HG02623 (cell line): ENCODE data around the gene DECR2.
"Not testable (repeated sequence)": the region's sequence is repeated elsewhere in the genome, so short reads cannot be mapped to it uniquely, and the experiment has no call there.

Experiments used
- ATAC-seq: cut with Tn5 transposase; IDR thresholded peaks from one replicate; pipeline ENCODE4 v1.9.1; 2021; ENCODE audit warnings: moderate library complexity; ENCODE audit not compliant: unreplicated experiment

DECR2 gene

GRCh38 chr16:378113-378820 lies 23.4 kb upstream of the DECR2 start:
- not testable (repeated sequence) for ATAC-seq

- no peak for ATAC-seq
These were observed 22.9 kb upstream of the DECR2 start for GRCh38 chr16:378821-379182.

GRCh38 chr16:379183-379960 lies 22.3 kb upstream of the DECR2 start:
- ATAC-seq = no peak

- no peak for ATAC-seq
These were observed 21.5 kb upstream of the DECR2 start for GRCh38 chr16:379961-380761.

GRCh38 chr16:380762-381011 lies 21.0 kb upstream of the DECR2 start:
- no peak for ATAC-seq

- peak; percentile 19 for ATAC-seq
These were observed 20.5 kb upstream of the DECR2 start for GRCh38 chr16:381012-381788.

GRCh38 chr16:381789-382717 lies 19.6 kb upstream of the DECR2 start, which contains the start of gene PGAP6:
PGAP6 (minus strand) TSS chr16:381978; CDS start chr16:381821, 157 bp downstream.
- ATAC-seq = peak; percentile 53

GRCh38 chr16:383326-384051 lies 18.2 kb upstream of the DECR2 start:
- ATAC-seq = no peak

GRCh38 chr16:386641-387156 lies 15.0 kb upstream of the DECR2 start:
- no peak for ATAC-seq

- not testable (repeated sequence) for ATAC-seq
These were observed 13.7 kb upstream of the DECR2 start for GRCh38 chr16:387761-388666.

- ATAC-seq = no peak
These were observed 12.3 kb upstream of the DECR2 start for GRCh38 chr16:389352-389751.

GRCh38 chr16:391885-392335 lies 9.8 kb upstream of the DECR2 start:
- no peak for ATAC-seq

GRCh38 chr16:392450-393030 lies 9.1 kb upstream of the DECR2 start:
- no peak for ATAC-seq

- ATAC-seq = no peak
These were observed 5.5 kb upstream of the DECR2 start for GRCh38 chr16:396199-396598.

- no peak for ATAC-seq
These were observed 5.1 kb upstream of the DECR2 start for GRCh38 chr16:396605-397004.

GRCh38 chr16:397135-397661 lies 4.5 kb upstream of the DECR2 start, which contains the start of gene NME4:
NME4 (plus strand) TSS chr16:397199; CDS start chr16:397223, 24 bp downstream.
- ATAC-seq = no peak

- no peak for ATAC-seq
These were observed 3.9 kb upstream of the DECR2 start for GRCh38 chr16:397736-398332.
